Measurements from ENCODE around the gene NLGN1. TPM values are rescaled to one million over a fixed set of nuclear protein-coding genes. Genes with fewer than 3 reads are reported as not detected.

NLGN1 gene
- total RNA-seq, 2 donors from 2014 or later = not detected

GRCh38 chr3:173745952-173746682 is 348.6 kb downstream of the NLGN1 start:
- no peaks in the 10 kb centered on the region for H3K4me1 Mint-ChIP-seq
- ATAC-seq (replicated peaks) = no peak
- H3K27ac Mint-ChIP-seq = no peak overlapping the region
- H3K27me3 Mint-ChIP-seq = no peaks in the 10 kb centered on the region
- H3K9me3 Mint-ChIP-seq = no peaks in the 10 kb centered on the region
- H3K36me3 Mint-ChIP-seq (ENCODE audit: low read depth) = no peaks in the 10 kb centered on the region
- H3K4me3 Mint-ChIP-seq = no peak overlapping the region

DNA sequence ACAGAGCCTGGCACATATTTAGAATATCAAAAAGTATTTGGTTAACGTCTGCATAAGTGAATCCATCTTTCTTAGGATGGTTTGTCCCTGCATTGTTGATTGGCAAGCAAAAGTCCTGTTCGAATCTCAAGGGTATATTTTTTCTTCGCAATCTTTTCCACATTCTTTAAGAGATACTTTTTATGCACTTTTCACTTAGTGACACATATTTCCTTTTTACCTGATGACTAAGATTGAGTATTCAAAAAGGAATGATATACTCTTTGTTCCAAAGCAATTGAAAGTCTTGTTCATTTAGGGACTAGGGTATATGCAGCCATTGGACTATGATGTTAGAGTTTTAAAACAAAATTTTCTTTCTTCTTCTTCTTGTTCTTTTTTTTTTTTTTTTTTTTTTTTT is 349.9 kb downstream of the NLGN1 start:
- no peak overlapping the region for H3K27ac Mint-ChIP-seq
- no peak overlapping the region for H3K4me3 Mint-ChIP-seq
- no peaks in the 10 kb centered on the region for H3K27me3 Mint-ChIP-seq
- no peaks in the 10 kb centered on the region for H3K4me1 Mint-ChIP-seq
- no peaks in the 10 kb centered on the region for H3K9me3 Mint-ChIP-seq
- ATAC-seq (replicated peaks) = no peak
- no peaks in the 10 kb centered on the region for H3K36me3 Mint-ChIP-seq (ENCODE audit: low read depth)

GRCh38 chr3:173748105-173748504 is 350.6 kb downstream of the NLGN1 start:
- H3K27ac Mint-ChIP-seq = no peak overlapping the region
- H3K9me3 Mint-ChIP-seq = no peaks in the 10 kb centered on the region
- H3K4me3 Mint-ChIP-seq = no peak overlapping the region
- H3K36me3 Mint-ChIP-seq (ENCODE audit: low read depth) = no peaks in the 10 kb centered on the region
- no peak for ATAC-seq (replicated peaks)
- no peaks in the 10 kb centered on the region for H3K4me1 Mint-ChIP-seq
- H3K27me3 Mint-ChIP-seq = no peaks in the 10 kb centered on the region

DNA sequence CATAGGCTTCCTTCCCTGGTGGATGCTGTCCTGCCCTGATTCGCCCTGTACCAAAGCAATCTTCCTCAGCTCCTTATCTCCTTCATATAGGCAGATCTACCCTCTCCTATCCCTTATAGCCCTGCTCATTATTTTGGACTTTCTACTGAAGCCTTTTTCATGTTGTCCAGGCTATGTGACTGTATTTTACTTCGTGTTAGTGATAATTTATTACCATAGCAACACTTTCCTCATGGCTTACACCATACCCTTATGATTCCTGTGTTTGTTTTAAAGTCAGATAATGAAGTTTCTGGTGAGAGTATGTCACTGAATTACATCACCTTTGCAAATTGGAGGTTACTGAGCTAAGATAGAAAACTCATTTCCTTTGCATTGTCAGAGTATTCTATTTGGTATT is 352.6 kb downstream of the NLGN1 start:
- no peak for ATAC-seq (replicated peaks)
- Mint-ChIP-seq H3K27ac (no peak overlapping the region), H3K27me3 (no peaks in the 10 kb centered on the region), H3K4me1 (no peaks in the 10 kb centered on the region), H3K9me3 (no peaks in the 10 kb centered on the region), H3K4me3 (no peak overlapping the region), H3K36me3 (ENCODE audit: low read depth) (no peaks in the 10 kb centered on the region)

- H3K9me3 Mint-ChIP-seq = no peaks in the 10 kb centered on the region
- H3K4me1 Mint-ChIP-seq = no peaks in the 10 kb centered on the region
- no peaks in the 10 kb centered on the region for H3K36me3 Mint-ChIP-seq (ENCODE audit: low read depth)
- H3K4me3 Mint-ChIP-seq = no peak overlapping the region
- no peaks in the 10 kb centered on the region for H3K27me3 Mint-ChIP-seq
- no peak overlapping the region for H3K27ac Mint-ChIP-seq
- no peak for ATAC-seq (replicated peaks)
Measured at GRCh38 chr3:173750591-173750990, 353.0 kb downstream of the NLGN1 start.

DNA sequence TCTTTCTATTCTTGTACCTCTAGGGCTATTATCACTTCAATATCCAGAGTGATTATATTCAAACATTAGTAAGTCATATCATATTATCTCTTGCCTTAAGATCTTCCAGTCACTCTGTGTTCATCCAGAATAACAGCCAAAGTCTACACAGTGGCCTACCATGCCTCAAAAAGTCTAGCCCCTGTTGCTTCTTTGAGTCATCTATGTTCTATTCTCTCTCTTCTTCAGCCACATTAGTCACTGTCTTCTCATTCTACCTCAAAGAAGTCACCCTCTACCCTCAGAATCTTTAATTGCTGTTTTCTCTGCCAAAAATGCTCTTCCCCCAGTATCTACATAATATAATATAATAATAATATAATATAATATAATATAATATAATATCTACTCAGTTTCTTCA is 356.0 kb downstream of the NLGN1 start:
- no peak for ATAC-seq (replicated peaks)
- Mint-ChIP-seq H3K4me3 (no peak overlapping the region), H3K27me3 (no peaks in the 10 kb centered on the region), H3K36me3 (ENCODE audit: low read depth) (no peaks in the 10 kb centered on the region), H3K27ac (no peak overlapping the region), H3K9me3 (no peaks in the 10 kb centered on the region), H3K4me1 (no peaks in the 10 kb centered on the region)

- Mint-ChIP-seq H3K27me3 (no peaks in the 10 kb centered on the region), H3K4me1 (no peaks in the 10 kb centered on the region), H3K4me3 (no peak overlapping the region), H3K36me3 (ENCODE audit: low read depth) (no peaks in the 10 kb centered on the region), H3K27ac (no peak overlapping the region), H3K9me3 (no peaks in the 10 kb centered on the region)
- ATAC-seq (replicated peaks) = no peak
Measured at GRCh38 chr3:173755161-173755560, 357.6 kb downstream of the NLGN1 start.

- ATAC-seq (replicated peaks) = no peak
- Mint-ChIP-seq H3K27ac (no peak overlapping the region), H3K4me3 (no peak overlapping the region), H3K36me3 (ENCODE audit: low read depth) (no peaks in the 10 kb centered on the region), H3K4me1 (no peaks in the 10 kb centered on the region), H3K27me3 (no peaks in the 10 kb centered on the region), H3K9me3 (peaks cover under 1% of the 10 kb centered on the region)
Measured at GRCh38 chr3:173761161-173761560, 363.6 kb downstream of the NLGN1 start.

DNA sequence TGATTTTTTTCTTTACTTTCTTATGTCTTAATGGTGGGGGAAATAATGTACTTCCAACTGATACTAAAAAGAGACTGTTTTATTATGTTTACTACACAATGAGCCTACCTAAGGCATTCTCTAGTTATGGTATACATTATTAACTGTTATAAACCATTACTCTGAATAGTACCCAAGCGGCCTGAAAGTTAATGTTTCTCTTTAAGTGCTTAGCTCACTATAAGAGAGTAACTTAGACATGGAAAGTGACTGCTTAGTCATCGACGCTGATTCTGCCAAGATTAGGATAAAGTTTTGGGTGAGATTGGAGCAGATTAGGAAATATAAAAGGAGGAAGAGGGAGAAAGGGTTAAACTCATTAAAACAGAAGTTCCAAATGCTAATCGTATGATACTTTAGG is 365.0 kb downstream of the NLGN1 start:
- Mint-ChIP-seq H3K27me3 (no peaks in the 10 kb centered on the region), H3K4me1 (no peaks in the 10 kb centered on the region), H3K9me3 (peaks cover 10% of the 10 kb centered on the region), H3K27ac (no peak overlapping the region), H3K4me3 (no peak overlapping the region), H3K36me3 (ENCODE audit: low read depth) (no peaks in the 10 kb centered on the region)
- no peak for ATAC-seq (replicated peaks)

DNA sequence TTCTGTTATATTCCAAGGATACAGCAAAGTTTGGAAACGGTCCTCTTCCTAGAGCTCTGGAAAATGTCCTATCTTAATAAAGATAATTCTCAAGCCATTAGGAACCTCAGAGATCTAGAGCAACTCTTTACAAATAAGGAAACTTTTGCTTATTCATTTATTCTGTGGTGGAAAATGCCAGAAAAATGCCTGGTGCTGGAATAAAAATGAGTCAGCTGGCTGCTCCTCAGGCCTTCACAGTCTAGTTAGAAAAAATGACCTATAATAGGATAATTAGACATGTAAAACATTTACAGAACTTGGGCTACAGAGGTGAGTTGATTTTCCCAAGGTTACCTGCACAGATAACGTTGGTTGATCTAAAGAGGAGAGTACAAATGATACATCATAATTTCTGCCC is 372.5 kb downstream of the NLGN1 start:
- no peak for ATAC-seq (replicated peaks)
- Mint-ChIP-seq H3K4me1 (no peaks in the 10 kb centered on the region), H3K27me3 (no peaks in the 10 kb centered on the region), H3K9me3 (peaks cover 18% of the 10 kb centered on the region), H3K27ac (no peak overlapping the region), H3K4me3 (no peak overlapping the region), H3K36me3 (ENCODE audit: low read depth) (no peaks in the 10 kb centered on the region)

GRCh38 chr3:173770796-173771573 is 373.4 kb downstream of the NLGN1 start:
- Mint-ChIP-seq H3K27ac (no peak overlapping the region), H3K9me3 (peaks cover 18% of the 10 kb centered on the region), H3K36me3 (ENCODE audit: low read depth) (no peaks in the 10 kb centered on the region), H3K27me3 (no peaks in the 10 kb centered on the region), H3K4me1 (no peaks in the 10 kb centered on the region), H3K4me3 (no peak overlapping the region)
- ATAC-seq (replicated peaks) = no peak

DNA sequence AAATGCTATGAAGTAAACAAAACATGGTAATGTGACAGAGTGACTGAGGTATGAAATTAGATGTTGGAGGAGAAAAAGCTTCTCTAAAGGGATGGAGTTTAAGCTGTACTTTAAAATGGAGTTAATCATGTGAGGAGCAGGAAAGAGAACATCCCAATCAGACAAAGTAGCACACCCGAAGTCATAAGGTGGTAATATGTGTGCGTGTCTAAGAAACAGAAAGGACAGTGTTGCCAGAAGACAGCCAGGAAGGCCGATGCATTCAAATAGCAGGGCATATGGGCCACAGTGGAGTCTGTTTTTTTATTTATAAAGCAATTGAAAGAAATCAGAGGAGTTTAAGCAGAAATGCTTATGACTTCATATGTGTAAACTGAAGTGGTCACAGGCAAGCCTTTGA is 376.3 kb downstream of the NLGN1 start:
- Mint-ChIP-seq H3K9me3 (peaks cover 13% of the 10 kb centered on the region), H3K27ac (no peak overlapping the region), H3K4me1 (no peaks in the 10 kb centered on the region), H3K36me3 (ENCODE audit: low read depth) (no peaks in the 10 kb centered on the region), H3K4me3 (no peak overlapping the region), H3K27me3 (no peaks in the 10 kb centered on the region)
- ATAC-seq (replicated peaks) = no peak

DNA sequence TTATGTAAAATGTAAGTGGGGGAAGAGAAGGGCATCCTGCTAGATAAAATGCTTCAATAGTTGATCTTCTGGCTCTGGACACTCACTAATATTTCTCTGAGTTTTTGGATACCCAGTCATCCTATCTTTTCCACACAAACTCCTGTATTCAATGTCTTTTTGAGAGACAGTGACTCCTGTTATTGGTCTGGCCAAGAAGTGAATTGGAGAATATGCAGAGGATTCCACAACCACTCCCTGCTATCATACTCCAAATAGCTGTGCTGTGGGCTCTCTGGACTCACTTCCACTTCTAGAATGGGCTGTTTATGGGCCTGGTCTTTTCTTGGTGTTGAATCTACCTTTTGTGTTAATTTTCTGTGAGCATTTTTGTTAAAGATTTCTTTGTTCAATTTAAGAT is 376.8 kb downstream of the NLGN1 start:
- Mint-ChIP-seq H3K27me3 (no peaks in the 10 kb centered on the region), H3K27ac (no peak overlapping the region), H3K36me3 (ENCODE audit: low read depth) (no peaks in the 10 kb centered on the region), H3K9me3 (peaks cover 13% of the 10 kb centered on the region), H3K4me1 (no peaks in the 10 kb centered on the region), H3K4me3 (no peak overlapping the region)
- no peak for ATAC-seq (replicated peaks)

DNA sequence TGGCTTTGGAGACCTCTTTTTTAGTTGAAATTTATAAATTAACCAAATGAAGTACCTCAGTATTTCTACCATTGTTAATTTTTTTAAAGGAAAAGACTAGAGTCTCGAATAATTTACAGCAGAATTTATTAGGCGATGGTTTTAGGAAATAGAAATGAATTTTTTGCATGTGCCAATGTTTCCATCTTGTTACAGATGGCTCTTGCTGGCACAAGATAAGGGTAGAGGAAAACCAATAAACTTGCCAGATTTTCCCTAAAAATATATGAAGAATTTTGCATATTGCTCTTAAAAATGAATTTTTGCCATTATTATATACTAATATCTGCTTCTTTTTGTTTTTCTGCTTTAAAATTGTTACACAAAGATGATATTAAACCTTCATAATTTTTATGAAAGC is 380.7 kb downstream of the NLGN1 start:
- Mint-ChIP-seq H3K27ac (no peak overlapping the region), H3K27me3 (no peaks in the 10 kb centered on the region), H3K36me3 (ENCODE audit: low read depth) (no peaks in the 10 kb centered on the region), H3K9me3 (peaks cover 10% of the 10 kb centered on the region), H3K4me1 (no peaks in the 10 kb centered on the region), H3K4me3 (no peak overlapping the region)
- no peak for ATAC-seq (replicated peaks)

- peaks cover 6% of the 10 kb centered on the region for H3K9me3 Mint-ChIP-seq
- ATAC-seq (replicated peaks) = no peak
Measured at GRCh38 chr3:173780067-173780466, 382.5 kb downstream of the NLGN1 start.

More at GRCh38 chr3:173780067-173780466, 382.5 kb downstream of the NLGN1 start:
- H3K36me3 Mint-ChIP-seq (ENCODE audit: low read depth) = no peaks in the 10 kb centered on the region
- no peak overlapping the region for H3K27ac Mint-ChIP-seq
- H3K27me3 Mint-ChIP-seq = no peaks in the 10 kb centered on the region
- H3K4me1 Mint-ChIP-seq = no peaks in the 10 kb centered on the region
- H3K4me3 Mint-ChIP-seq = no peak overlapping the region

Data from activated T-helper 17 cell treated with anti-CD3 and anti-CD28 coated beads, Interleukin-2, amount 50 U/mL, for 72 hours (primary cell).